ENCODE results near the gene FXR2. TPM values are rescaled to one million over a fixed set of nuclear protein-coding genes. Genes with fewer than 3 reads are reported as not detected.
"Not testable (repeated sequence)": the region's sequence is repeated elsewhere in the genome, so short reads cannot be mapped to it uniquely, and the experiment has no call there.

Gene FXR2
- total and polyA plus RNA-seq, 2 donors (not counting 1 experiment from before 2014, with no cell fraction given) = 22.0 to 46.6 TPM

DNA sequence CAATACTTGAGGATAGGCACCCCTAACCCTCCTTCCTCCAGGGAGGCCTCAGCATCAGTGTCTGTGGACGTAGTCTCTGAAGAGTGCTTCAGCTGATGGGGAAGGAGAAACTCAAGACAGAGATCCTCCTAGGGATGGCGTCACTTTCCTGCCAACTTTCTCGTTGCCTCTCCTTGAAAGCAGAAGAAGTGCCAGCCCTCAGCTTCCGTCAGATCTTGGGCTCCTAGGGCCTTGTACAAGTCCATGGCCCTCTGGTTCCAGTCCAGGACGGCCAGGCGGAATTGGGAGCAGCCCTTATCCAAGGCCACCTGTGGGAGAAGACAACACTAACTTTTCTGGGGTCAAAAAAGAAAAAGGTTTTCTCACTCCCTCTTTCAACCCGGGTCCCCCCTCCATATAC, 11.6 kb upstream of the FXR2 start:
- Histone ChIP-seq H3K27ac (ENCODE audit: insufficient read depth, low read length) (no peak overlapping the region), H3K4me2 (ENCODE audit: extremely low read depth, insufficient read depth, low read length) (peak overlapping the region; percentile 95), H3K4me1 (ENCODE audit: control insufficient read depth, extremely low read depth, insufficient read depth, low read length) (peaks cover 5% of the 10 kb centered on the region), H3K79me2 (ENCODE audit: control insufficient read depth, insufficient read depth, low read length) (peaks cover 8% of the 10 kb centered on the region), H3K36me3 (ENCODE audit: control insufficient read depth, insufficient read depth, low read length) (no peaks in the 10 kb centered on the region), H3K4me3 (replicated peaks in 1 of 4; ENCODE audit: control extremely low read depth in 1 of 4, insufficient read depth in 1 of 4, low read depth in 3 of 4, low read length in 4 of 4) (peak overlapping the region in 3 of 4 experiments; percentile 62 to 86 (median 80)), H2AFZ (ENCODE audit: low read length) (no peak overlapping the region), H4K20me1 (ENCODE audit: control insufficient read depth, extremely low read depth, insufficient read depth, low read length) (no peaks in the 10 kb centered on the region), H3K9ac (ENCODE audit: insufficient read depth, low read length) (no peak overlapping the region), H3K27me3 (ENCODE audit: control insufficient read depth, insufficient read depth, low read length) (no peaks in the 10 kb centered on the region), H3K9me3 (ENCODE audit: control insufficient read depth, insufficient read depth, low read depth, low read length) (no peaks in the 10 kb centered on the region)
- DNase-seq (ENCODE audit: low read depth in 2 of 2) = no peak
- TF ChIP-seq EZH2 (IDR thresholded peaks at IDR 0.05; ENCODE audit: low read length, missing control alignments) = no peak
- TF ChIP-seq, protein P1, sequence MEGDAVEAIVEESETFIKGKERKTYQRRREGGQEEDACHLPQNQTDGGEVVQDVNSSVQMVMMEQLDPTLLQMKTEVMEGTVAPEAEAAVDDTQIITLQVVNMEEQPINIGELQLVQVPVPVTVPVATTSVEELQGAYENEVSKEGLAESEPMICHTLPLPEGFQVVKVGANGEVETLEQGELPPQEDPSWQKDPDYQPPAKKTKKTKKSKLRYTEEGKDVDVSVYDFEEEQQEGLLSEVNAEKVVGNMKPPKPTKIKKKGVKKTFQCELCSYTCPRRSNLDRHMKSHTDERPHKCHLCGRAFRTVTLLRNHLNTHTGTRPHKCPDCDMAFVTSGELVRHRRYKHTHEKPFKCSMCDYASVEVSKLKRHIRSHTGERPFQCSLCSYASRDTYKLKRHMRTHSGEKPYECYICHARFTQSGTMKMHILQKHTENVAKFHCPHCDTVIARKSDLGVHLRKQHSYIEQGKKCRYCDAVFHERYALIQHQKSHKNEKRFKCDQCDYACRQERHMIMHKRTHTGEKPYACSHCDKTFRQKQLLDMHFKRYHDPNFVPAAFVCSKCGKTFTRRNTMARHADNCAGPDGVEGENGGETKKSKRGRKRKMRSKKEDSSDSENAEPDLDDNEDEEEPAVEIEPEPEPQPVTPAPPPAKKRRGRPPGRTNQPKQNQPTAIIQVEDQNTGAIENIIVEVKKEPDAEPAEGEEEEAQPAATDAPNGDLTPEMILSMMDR (conservative IDR thresholded peaks at IDR 0.05 in 1 of 2, IDR thresholded peaks at IDR 0.05 in 1 of 2; ENCODE audit: low read depth in 1 of 2, low read length in 2 of 2) = no peak

DNA sequence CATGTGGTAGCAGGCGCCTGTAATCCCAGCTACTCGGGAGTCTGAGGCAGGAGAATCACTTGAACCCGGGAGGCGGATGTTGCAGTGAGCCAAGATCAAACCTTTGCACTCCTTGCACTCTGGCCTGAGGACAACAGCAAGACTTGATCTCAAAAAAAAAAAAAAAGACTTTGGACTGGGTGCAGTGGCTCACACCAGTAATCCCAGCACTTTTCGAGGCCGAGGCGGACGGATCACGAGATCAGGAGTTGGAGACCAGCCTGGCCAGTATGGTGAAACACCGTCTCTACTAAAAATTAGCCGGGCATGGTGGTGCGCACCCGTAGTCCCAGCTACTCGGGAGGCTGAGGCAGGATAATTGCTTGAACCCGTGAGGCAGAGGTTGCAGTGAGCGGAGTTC, 11.1 kb upstream of the FXR2 start:
- H3K4me2 ChIP-seq (ENCODE audit: extremely low read depth, insufficient read depth, low read length); H3K27me3 ChIP-seq (ENCODE audit: control insufficient read depth, insufficient read depth, low read length); H3K4me3 ChIP-seq (replicated peaks in 1 of 4; ENCODE audit: control extremely low read depth in 1 of 4, insufficient read depth in 1 of 4, low read depth in 3 of 4, low read length in 4 of 4); H3K9ac ChIP-seq (ENCODE audit: insufficient read depth, low read length); H3K36me3 ChIP-seq (ENCODE audit: control insufficient read depth, insufficient read depth, low read length); H3K9me3 ChIP-seq (ENCODE audit: control insufficient read depth, insufficient read depth, low read depth, low read length); H2AFZ ChIP-seq (ENCODE audit: low read length); H4K20me1 ChIP-seq (ENCODE audit: control insufficient read depth, extremely low read depth, insufficient read depth, low read length); H3K27ac ChIP-seq (ENCODE audit: insufficient read depth, low read length); DNase-seq (ENCODE audit: low read depth in 2 of 2); H3K4me1 ChIP-seq (ENCODE audit: control insufficient read depth, extremely low read depth, insufficient read depth, low read length); H3K79me2 ChIP-seq (ENCODE audit: control insufficient read depth, insufficient read depth, low read length): not testable (repeated sequence)

DNA sequence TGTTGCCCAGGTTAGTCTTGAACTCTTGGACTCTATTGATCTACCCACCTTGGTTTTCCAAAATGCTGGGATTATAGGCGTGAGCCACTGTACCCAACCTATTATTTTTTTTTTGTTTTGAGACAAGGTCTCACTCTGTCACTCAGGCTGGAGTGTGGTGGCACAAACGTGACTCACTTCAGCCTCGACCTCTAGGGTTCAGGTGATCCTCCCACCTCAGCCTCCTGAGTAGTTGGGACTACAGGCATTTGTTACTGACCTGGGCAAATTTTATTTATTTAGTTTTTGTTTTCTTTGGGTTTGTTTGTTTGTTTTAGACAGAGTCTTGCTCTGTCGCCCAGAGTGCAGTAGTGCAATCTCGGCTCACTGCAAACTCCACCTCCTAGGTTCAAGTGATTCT, 9.0 kb upstream of the FXR2 start:
- no peak overlapping the region for H3K27ac ChIP-seq (ENCODE audit: insufficient read depth, low read length)
- no peaks in the 10 kb centered on the region for H3K9me3 ChIP-seq (ENCODE audit: control insufficient read depth, insufficient read depth, low read depth, low read length)
- H3K4me2 ChIP-seq (ENCODE audit: extremely low read depth, insufficient read depth, low read length) = no peak overlapping the region
- no peaks in the 10 kb centered on the region for H4K20me1 ChIP-seq (ENCODE audit: control insufficient read depth, extremely low read depth, insufficient read depth, low read length)
- H3K4me3 ChIP-seq (replicated peaks in 1 of 4; ENCODE audit: control extremely low read depth in 1 of 4, insufficient read depth in 1 of 4, low read depth in 3 of 4, low read length in 4 of 4) = no peak overlapping the region
- no peak overlapping the region for H2AFZ ChIP-seq (ENCODE audit: low read length)
- H3K4me1 ChIP-seq (ENCODE audit: control insufficient read depth, extremely low read depth, insufficient read depth, low read length) = peaks cover 5% of the 10 kb centered on the region
- H3K79me2 ChIP-seq (ENCODE audit: control insufficient read depth, insufficient read depth, low read length) = peaks cover 8% of the 10 kb centered on the region
- H3K36me3 ChIP-seq (ENCODE audit: control insufficient read depth, insufficient read depth, low read length) = no peaks in the 10 kb centered on the region
- no peak for DNase-seq (ENCODE audit: low read depth in 2 of 2)
- peaks cover 3% of the 10 kb centered on the region for H3K27me3 ChIP-seq (ENCODE audit: control insufficient read depth, insufficient read depth, low read length)
- no peak for TF ChIP-seq EZH2 (IDR thresholded peaks at IDR 0.05; ENCODE audit: low read length, missing control alignments)
- TF ChIP-seq, protein P1 (conservative IDR thresholded peaks at IDR 0.05 in 1 of 2, IDR thresholded peaks at IDR 0.05 in 1 of 2; ENCODE audit: low read depth in 1 of 2, low read length in 2 of 2) = no peak
- H3K9ac ChIP-seq (ENCODE audit: insufficient read depth, low read length) = no peak overlapping the region
